ENCODE measurements around the gene NYAP1.
"Not testable (repeated sequence)": the region's sequence is repeated elsewhere in the genome, so short reads cannot be mapped to it uniquely, and the experiment has no call there.

NYAP1 gene

GRCh38 chr7:100509231-100509630, 25.5 kb downstream of the NYAP1 start:
- no peak for DNase-seq (ENCODE audit: low read depth in 3 of 3, low spot score in 1 of 3)

- DNase-seq (ENCODE audit: low read depth in 3 of 3, low spot score in 1 of 3): no peak
Observed at GRCh38 chr7:100510437-100511239, 26.9 kb downstream of the NYAP1 start.

- DNase-seq (ENCODE audit: low read depth in 3 of 3, low spot score in 1 of 3): no peak
Observed at GRCh38 chr7:100513212-100513810, 29.6 kb downstream of the NYAP1 start.

GRCh38 chr7:100515072-100515532, 31.4 kb downstream of the NYAP1 start:
- no peak for DNase-seq (ENCODE audit: low read depth in 3 of 3, low spot score in 1 of 3)

- DNase-seq (ENCODE audit: low read depth in 3 of 3, low spot score in 1 of 3): peak in 1 of 3 donors; percentile 19
Observed at GRCh38 chr7:100516135-100516812, 32.5 kb downstream of the NYAP1 start.

GRCh38 chr7:100517305-100517704, 33.6 kb downstream of the NYAP1 start:
- DNase-seq (ENCODE audit: low read depth in 3 of 3, low spot score in 1 of 3): no peak

GRCh38 chr7:100519580-100519979, 35.9 kb downstream of the NYAP1 start:
- DNase-seq (ENCODE audit: low read depth in 3 of 3, low spot score in 1 of 3): no peak

- DNase-seq (ENCODE audit: low read depth in 3 of 3, low spot score in 1 of 3): no peak
Observed at GRCh38 chr7:100520138-100520537, 36.4 kb downstream of the NYAP1 start.

GRCh38 chr7:100521076-100521475, 37.3 kb downstream of the NYAP1 start:
- DNase-seq (ENCODE audit: low read depth in 3 of 3, low spot score in 1 of 3): no peak

- not testable (repeated sequence) for DNase-seq (ENCODE audit: low read depth in 3 of 3, low spot score in 1 of 3)
Observed at GRCh38 chr7:100521909-100522593, 38.3 kb downstream of the NYAP1 start.

- not testable (repeated sequence) for DNase-seq (ENCODE audit: low read depth in 3 of 3, low spot score in 1 of 3)
Observed at GRCh38 chr7:100523192-100523591, 39.5 kb downstream of the NYAP1 start.

GRCh38 chr7:100528108-100528866, 44.6 kb downstream of the NYAP1 start:
- not testable (repeated sequence) for DNase-seq (ENCODE audit: low read depth in 3 of 3, low spot score in 1 of 3)

GRCh38 chr7:100532165-100533022, 48.7 kb downstream of the NYAP1 start:
- no peak for DNase-seq (ENCODE audit: low read depth in 3 of 3, low spot score in 1 of 3)

GRCh38 chr7:100535982-100536381, 52.3 kb downstream of the NYAP1 start:
- not testable (repeated sequence) for DNase-seq (ENCODE audit: low read depth in 3 of 3, low spot score in 1 of 3)

- DNase-seq (ENCODE audit: low read depth in 3 of 3, low spot score in 1 of 3): not testable (repeated sequence)
Observed at GRCh38 chr7:100536695-100537094, 53.0 kb downstream of the NYAP1 start.

- DNase-seq (ENCODE audit: low read depth in 3 of 3, low spot score in 1 of 3): no peak
Observed at GRCh38 chr7:100538348-100538653, 54.6 kb downstream of the NYAP1 start.

- DNase-seq (ENCODE audit: low read depth in 3 of 3, low spot score in 1 of 3): peak; percentile 98 to 100 (median 100)
Observed at GRCh38 chr7:100538654-100539435, 55.1 kb downstream of the NYAP1 start, which contains the start of gene AGFG2. Gene AGFG2 (plus strand): TSS chr7:100539203. CDS start chr7:100539347, 144 bp downstream.

GRCh38 chr7:100539436-100540006, 55.8 kb downstream of the NYAP1 start:
- DNase-seq (ENCODE audit: low read depth in 3 of 3, low spot score in 1 of 3): no peak
